KBM-7 (cell line): ENCODE data around the gene SLC6A12.
"Not testable (repeated sequence)": the region's sequence is repeated elsewhere in the genome, so short reads cannot be mapped to it uniquely, and the experiment has no call there.

ENCODE experiments used
- DNase-seq: peaks from one replicate; pipeline ENCODE4 v3.0.0-alpha.2; 2015
- in situ Hi-C: fragments of 300-500 bp; cut with MboI; formaldehyde crosslinking; loops from 2 replicates; pipeline ENCODE4 v1.14.3; 2020; ENCODE audit warnings: low sequenced_read_pairs, low pct_unique_long_range_greater_than_20kb, mixed read lengths

Gene SLC6A12

GRCh38 chr12:219891-220352, 6.0 kb upstream of the SLC6A12 start:
- peak; percentile 89 for DNase-seq
- in situ Hi-C loops, result no loop called here

- no peak for DNase-seq
- in situ Hi-C loops, result no loop called here
Observed at GRCh38 chr12:218728-219590, 5.0 kb upstream of the SLC6A12 start.

GRCh38 chr12:218221-218620, 4.3 kb upstream of the SLC6A12 start:
- in situ Hi-C loops, result no loop called here
- no peak for DNase-seq

- DNase-seq, in situ Hi-C loops: not testable (repeated sequence)
Observed at GRCh38 chr12:217029-217428, 3.1 kb upstream of the SLC6A12 start.

- in situ Hi-C loops, result no loop called here
- DNase-seq, result no peak
Observed at GRCh38 chr12:215116-215515, 1.2 kb upstream of the SLC6A12 start.

GRCh38 chr12:213527-213932, 427 bp downstream of the SLC6A12 start:
- in situ Hi-C loops, result no loop called here
- no peak for DNase-seq

- in situ Hi-C loops, result no loop called here
- DNase-seq, result no peak
Observed at GRCh38 chr12:212715-213526, 1.0 kb downstream of the SLC6A12 start.

- in situ Hi-C loops, result no loop called here
- no peak for DNase-seq
Observed at GRCh38 chr12:212415-212714, 1.6 kb downstream of the SLC6A12 start.

- in situ Hi-C loops, result no loop called here
- DNase-seq, result no peak
Observed at GRCh38 chr12:211639-212414, 2.1 kb downstream of the SLC6A12 start.

- in situ Hi-C loops, result no loop called here
- no peak for DNase-seq
Observed at GRCh38 chr12:211142-211465, 2.9 kb downstream of the SLC6A12 start.

GRCh38 chr12:210277-211141, 3.4 kb downstream of the SLC6A12 start:
- no peak for DNase-seq
- in situ Hi-C loops, result no loop called here

GRCh38 chr12:209851-210250, 4.1 kb downstream of the SLC6A12 start:
- in situ Hi-C loops, result no loop called here

GRCh38 chr12:209246-209645, 4.7 kb downstream of the SLC6A12 start:
- in situ Hi-C loops, result no loop called here
- DNase-seq, result no peak

More at GRCh38 chr12:209851-210250, 4.1 kb downstream of the SLC6A12 start:
- DNase-seq, result no peak

GRCh38 chr12:208813-209212, 5.1 kb downstream of the SLC6A12 start:
- no peak for DNase-seq
- in situ Hi-C loops, result no loop called here

GRCh38 chr12:207804-208203, 6.2 kb downstream of the SLC6A12 start:
- no peak for DNase-seq
- in situ Hi-C loops, result no loop called here

- in situ Hi-C loops, result no loop called here
- no peak for DNase-seq
Observed at GRCh38 chr12:206746-207440, 7.1 kb downstream of the SLC6A12 start.

- DNase-seq, result no peak
- in situ Hi-C loops, result no loop called here
Observed at GRCh38 chr12:205026-205425, 8.9 kb downstream of the SLC6A12 start.

- in situ Hi-C loops, result no loop called here
- DNase-seq, result no peak
Observed at GRCh38 chr12:204261-204678, 9.7 kb downstream of the SLC6A12 start.
